ENCODE data around the gene KIAA1671. TPM values are rescaled to one million over a fixed set of nuclear protein-coding genes. Genes with fewer than 3 reads are reported as not detected.
A peak's percentile ranks its signal among the peaks of the same experiment; 100 is the strongest.

KIAA1671 gene
- total RNA-seq, 1 donor from 2014 or later, result 17.3 TPM

DNA sequence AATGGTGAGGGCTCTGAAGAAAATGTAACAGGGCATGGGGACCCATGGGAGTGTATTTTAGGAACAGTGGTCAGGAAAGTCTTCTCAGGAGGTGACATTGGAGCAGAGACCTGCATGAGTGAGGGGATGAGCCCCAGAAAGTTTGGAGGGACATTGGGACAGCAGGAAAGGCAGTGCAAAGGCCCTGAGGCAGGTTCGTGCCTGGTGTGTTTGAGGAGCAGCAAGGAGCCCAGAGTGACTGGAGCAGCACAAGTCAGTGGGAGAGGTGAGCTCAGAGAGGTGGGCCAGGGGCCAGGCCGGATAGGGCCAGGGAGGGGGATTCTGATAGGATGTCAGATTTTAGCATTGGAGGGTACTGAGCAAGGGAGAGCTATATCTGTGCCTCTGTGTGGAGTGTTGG lies 167.1 kb downstream of the KIAA1671 start:
- DNase-seq (ENCODE audit: low spot score), result no peak
- peaks cover 3% of the 10 kb centered on the region for H3K36me3 Mint-ChIP-seq
- TF ChIP-seq EZH2 (IDR thresholded peaks at IDR 0.05) (no peak), EZH2phosphoT487 (IDR thresholded peaks at IDR 0.05) (no peak)
- TF ChIP-seq, protein P1, sequence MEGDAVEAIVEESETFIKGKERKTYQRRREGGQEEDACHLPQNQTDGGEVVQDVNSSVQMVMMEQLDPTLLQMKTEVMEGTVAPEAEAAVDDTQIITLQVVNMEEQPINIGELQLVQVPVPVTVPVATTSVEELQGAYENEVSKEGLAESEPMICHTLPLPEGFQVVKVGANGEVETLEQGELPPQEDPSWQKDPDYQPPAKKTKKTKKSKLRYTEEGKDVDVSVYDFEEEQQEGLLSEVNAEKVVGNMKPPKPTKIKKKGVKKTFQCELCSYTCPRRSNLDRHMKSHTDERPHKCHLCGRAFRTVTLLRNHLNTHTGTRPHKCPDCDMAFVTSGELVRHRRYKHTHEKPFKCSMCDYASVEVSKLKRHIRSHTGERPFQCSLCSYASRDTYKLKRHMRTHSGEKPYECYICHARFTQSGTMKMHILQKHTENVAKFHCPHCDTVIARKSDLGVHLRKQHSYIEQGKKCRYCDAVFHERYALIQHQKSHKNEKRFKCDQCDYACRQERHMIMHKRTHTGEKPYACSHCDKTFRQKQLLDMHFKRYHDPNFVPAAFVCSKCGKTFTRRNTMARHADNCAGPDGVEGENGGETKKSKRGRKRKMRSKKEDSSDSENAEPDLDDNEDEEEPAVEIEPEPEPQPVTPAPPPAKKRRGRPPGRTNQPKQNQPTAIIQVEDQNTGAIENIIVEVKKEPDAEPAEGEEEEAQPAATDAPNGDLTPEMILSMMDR (IDR thresholded peaks at IDR 0.05), result no peak
- Histone ChIP-seq H3K9ac (no peak overlapping the region), H3K79me2 (ENCODE audit: low read depth) (no peaks in the 10 kb centered on the region), H4K20me1 (ENCODE audit: low read depth) (peaks cover 25% of the 10 kb centered on the region), H3F3A (ENCODE audit: low read depth) (peaks cover 24% of the 10 kb centered on the region), H3K9me3 (ENCODE audit: low read depth) (no peaks in the 10 kb centered on the region), H2AFZ (replicated peaks) (no peak overlapping the region), H3K27ac (peak overlapping the region; percentile 62), H3K4me1 (peaks cover 25% of the 10 kb centered on the region), H3K36me3 (no peaks in the 10 kb centered on the region), H3K27me3 (no peaks in the 10 kb centered on the region), H3K4me2 (peak overlapping the region; percentile 49), H3K4me3 (no peak overlapping the region)
- no peak overlapping the region for H3K4me3 Mint-ChIP-seq
- peak overlapping the region; percentile 90 for H3K27ac Mint-ChIP-seq
- H3K4me1 Mint-ChIP-seq, result peaks cover 31% of the 10 kb centered on the region
- H3K9me3 Mint-ChIP-seq, result peaks cover 2% of the 10 kb centered on the region
- no peaks in the 10 kb centered on the region for H3K27me3 Mint-ChIP-seq (ENCODE audit: insufficient read depth, low read depth)

DNA sequence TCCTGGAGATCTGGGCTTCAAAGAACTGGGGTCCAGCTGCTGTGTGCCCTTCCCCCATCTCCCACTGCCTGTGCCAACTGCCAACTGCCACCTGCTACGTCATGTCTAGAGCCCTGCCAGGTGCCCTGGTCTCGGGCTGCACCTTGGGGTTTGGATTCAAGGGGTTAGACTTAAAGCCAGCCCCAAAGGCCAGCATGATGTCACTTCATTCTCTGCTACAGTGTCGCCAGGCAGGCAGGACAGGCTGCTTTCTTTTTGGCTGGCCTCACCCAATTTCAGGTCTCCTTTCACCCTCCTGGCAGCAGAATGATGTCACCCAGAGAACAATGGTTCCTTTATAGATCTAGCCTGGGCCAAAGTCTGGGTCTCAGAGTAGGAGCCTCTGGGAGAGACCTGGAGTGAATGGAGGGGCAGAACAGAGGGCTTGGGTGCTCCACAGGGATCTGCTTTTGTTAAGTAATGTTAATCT lies 167.6 kb downstream of the KIAA1671 start:
- H4K20me1 ChIP-seq (ENCODE audit: low read depth), result peaks cover 20% of the 10 kb centered on the region
- H3K27ac Mint-ChIP-seq, result peak overlapping the region; percentile 90
- H2AFZ ChIP-seq (replicated peaks), result no peak overlapping the region
- H3K9ac ChIP-seq, result no peak overlapping the region
- peak overlapping the region; percentile 49 for H3K4me2 ChIP-seq
- H3K27me3 ChIP-seq, result no peaks in the 10 kb centered on the region
- H3K4me1 ChIP-seq, result peaks cover 20% of the 10 kb centered on the region
- peak; percentile 72 for DNase-seq (ENCODE audit: low spot score)
- peaks cover 2% of the 10 kb centered on the region for H3K9me3 Mint-ChIP-seq
- no peaks in the 10 kb centered on the region for H3K36me3 ChIP-seq
- peaks cover 3% of the 10 kb centered on the region for H3K36me3 Mint-ChIP-seq
- H3K9me3 ChIP-seq (ENCODE audit: low read depth), result no peaks in the 10 kb centered on the region
- H3K4me3 Mint-ChIP-seq, result peak overlapping the region; percentile 52
- H3K27me3 Mint-ChIP-seq (ENCODE audit: insufficient read depth, low read depth), result no peaks in the 10 kb centered on the region
- peaks cover 26% of the 10 kb centered on the region for H3K4me1 Mint-ChIP-seq
- peaks cover 24% of the 10 kb centered on the region for H3F3A ChIP-seq (ENCODE audit: low read depth)
- peak overlapping the region; percentile 62 for H3K27ac ChIP-seq
- no peaks in the 10 kb centered on the region for H3K79me2 ChIP-seq (ENCODE audit: low read depth)
- no peak for TF ChIP-seq EZH2phosphoT487 (IDR thresholded peaks at IDR 0.05)
- TF ChIP-seq EZH2 (IDR thresholded peaks at IDR 0.05), result no peak
- TF ChIP-seq, protein P1 (IDR thresholded peaks at IDR 0.05), result no peak
- no peak overlapping the region for H3K4me3 ChIP-seq

DNA sequence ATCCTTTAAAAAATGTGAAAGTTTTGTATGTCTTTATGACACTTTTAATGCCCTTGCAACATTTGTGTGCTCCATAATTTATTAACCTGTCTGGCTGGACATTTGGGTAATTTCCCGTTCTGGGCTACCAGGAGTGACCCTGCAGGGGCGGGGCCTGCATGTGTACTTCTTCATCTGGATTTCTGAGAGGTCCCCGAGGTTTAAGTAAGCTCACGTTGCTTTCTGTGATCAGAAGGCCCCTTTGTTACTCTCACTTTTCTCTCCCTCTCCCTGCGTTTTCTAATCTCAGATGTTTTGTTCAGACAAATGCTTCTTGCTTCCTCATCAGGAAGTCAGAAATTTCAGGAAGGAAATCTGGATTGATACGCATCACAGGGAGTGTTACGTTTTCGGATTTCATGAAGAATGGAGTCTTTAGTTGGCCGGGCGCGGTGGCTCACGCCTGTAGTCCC lies 168.3 kb downstream of the KIAA1671 start:
- no peaks in the 10 kb centered on the region for H3K36me3 ChIP-seq
- H3K27ac ChIP-seq, result peak overlapping the region; percentile 62
- H2AFZ ChIP-seq (replicated peaks), result no peak overlapping the region
- H3K4me3 ChIP-seq, result no peak overlapping the region
- Mint-ChIP-seq H3K9me3 (peaks cover 2% of the 10 kb centered on the region), H3K4me1 (peaks cover 25% of the 10 kb centered on the region), H3K36me3 (peaks cover 3% of the 10 kb centered on the region), H3K4me3 (no peak overlapping the region), H3K27ac (peak overlapping the region; percentile 90), H3K27me3 (ENCODE audit: insufficient read depth, low read depth) (peaks cover under 1% of the 10 kb centered on the region)
- no peaks in the 10 kb centered on the region for H3K79me2 ChIP-seq (ENCODE audit: low read depth)
- H4K20me1 ChIP-seq (ENCODE audit: low read depth), result peaks cover 21% of the 10 kb centered on the region
- peak overlapping the region; percentile 49 for H3K4me2 ChIP-seq
- peaks cover 24% of the 10 kb centered on the region for H3F3A ChIP-seq (ENCODE audit: low read depth)
- DNase-seq (ENCODE audit: low spot score), result peak; percentile 37
- no peak overlapping the region for H3K9ac ChIP-seq
- H3K4me1 ChIP-seq, result peaks cover 16% of the 10 kb centered on the region
- H3K27me3 ChIP-seq, result no peaks in the 10 kb centered on the region
- no peaks in the 10 kb centered on the region for H3K9me3 ChIP-seq (ENCODE audit: low read depth)
- TF ChIP-seq EZH2phosphoT487 (IDR thresholded peaks at IDR 0.05), result no peak
- no peak for TF ChIP-seq EZH2 (IDR thresholded peaks at IDR 0.05)
- TF ChIP-seq, protein P1 (IDR thresholded peaks at IDR 0.05), result no peak
